DOHH2 (cell line): ENCODE results near the gene MSTO1.
"Not testable (repeated sequence)": the region's sequence is repeated elsewhere in the genome, so short reads cannot be mapped to it uniquely, and the experiment has no call there.

Experiments
- EZH2phosphoT487 ChIP-seq: fragments of 200-600 bp; sonication (generic); IDR thresholded peaks from 2 replicates; pipeline ENCODE4 v1.6.1; 2017; ENCODE audit warnings: borderline replicate concordance, mild to moderate bottlenecking, antibody characterized with exemption, low read length, moderate library complexity, mixed read lengths
- TF ChIP-seq, protein P1 (sequence below): fragments of 200-600 bp; sonication (generic); IDR thresholded peaks from one replicate; pipeline ENCODE4 v1.5.1; 2014; ENCODE audit warnings: antibody characterized with exemption, mild to moderate bottlenecking, low read depth, low read length; ENCODE audit not compliant: poor library complexity, severe bottlenecking

DNA sequence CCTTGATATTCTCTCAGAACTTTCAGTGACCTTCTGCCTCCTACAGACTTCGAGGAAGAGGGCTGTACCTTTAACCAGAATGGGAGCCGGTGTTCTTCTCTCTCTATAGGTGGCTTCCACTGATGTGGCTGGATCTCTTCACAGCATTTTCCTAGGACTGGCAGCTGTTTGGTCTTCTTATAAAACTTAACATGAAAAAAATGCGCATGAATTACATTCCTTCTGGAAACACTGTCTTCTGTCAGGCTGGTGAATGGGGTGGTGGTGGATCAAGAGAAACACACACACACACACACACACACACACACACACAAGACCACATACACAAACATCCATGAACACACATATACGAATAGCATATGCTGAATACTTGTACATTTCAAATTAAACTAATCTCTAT, 51.2 kb downstream of the MSTO1 start:
- TF ChIP-seq, protein P1, sequence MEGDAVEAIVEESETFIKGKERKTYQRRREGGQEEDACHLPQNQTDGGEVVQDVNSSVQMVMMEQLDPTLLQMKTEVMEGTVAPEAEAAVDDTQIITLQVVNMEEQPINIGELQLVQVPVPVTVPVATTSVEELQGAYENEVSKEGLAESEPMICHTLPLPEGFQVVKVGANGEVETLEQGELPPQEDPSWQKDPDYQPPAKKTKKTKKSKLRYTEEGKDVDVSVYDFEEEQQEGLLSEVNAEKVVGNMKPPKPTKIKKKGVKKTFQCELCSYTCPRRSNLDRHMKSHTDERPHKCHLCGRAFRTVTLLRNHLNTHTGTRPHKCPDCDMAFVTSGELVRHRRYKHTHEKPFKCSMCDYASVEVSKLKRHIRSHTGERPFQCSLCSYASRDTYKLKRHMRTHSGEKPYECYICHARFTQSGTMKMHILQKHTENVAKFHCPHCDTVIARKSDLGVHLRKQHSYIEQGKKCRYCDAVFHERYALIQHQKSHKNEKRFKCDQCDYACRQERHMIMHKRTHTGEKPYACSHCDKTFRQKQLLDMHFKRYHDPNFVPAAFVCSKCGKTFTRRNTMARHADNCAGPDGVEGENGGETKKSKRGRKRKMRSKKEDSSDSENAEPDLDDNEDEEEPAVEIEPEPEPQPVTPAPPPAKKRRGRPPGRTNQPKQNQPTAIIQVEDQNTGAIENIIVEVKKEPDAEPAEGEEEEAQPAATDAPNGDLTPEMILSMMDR = not testable (repeated sequence)
- not testable (repeated sequence) for TF ChIP-seq EZH2phosphoT487
